Ovary (tissue), 3 donors: Measurements from ENCODE around the gene RASL10A.

ENCODE experiments used
- POLR2A ChIP-seq: fragments of 450-650 bp; IDR thresholded peaks from one replicate; pipeline ENCODE4 v1.6.1; 2017; ENCODE audit warnings: antibody characterized with exemption, mild to moderate bottlenecking, moderate library complexity
- TF ChIP-seq, protein P1 (sequence below), 3 donors: fragments of 450-650 bp in 2 of 3; fragments of 200-600 bp in 1 of 3; IDR thresholded peaks; one replicate each; pipeline versions ENCODE4 v1.5.1 to v1.8.0; 2016 to 2022; ENCODE audit warnings: antibody characterized with exemption in 3 of 3, mild to moderate bottlenecking in 1 of 3
- donor health status: DM: no; HTN: no; CAD: no.

DNA sequence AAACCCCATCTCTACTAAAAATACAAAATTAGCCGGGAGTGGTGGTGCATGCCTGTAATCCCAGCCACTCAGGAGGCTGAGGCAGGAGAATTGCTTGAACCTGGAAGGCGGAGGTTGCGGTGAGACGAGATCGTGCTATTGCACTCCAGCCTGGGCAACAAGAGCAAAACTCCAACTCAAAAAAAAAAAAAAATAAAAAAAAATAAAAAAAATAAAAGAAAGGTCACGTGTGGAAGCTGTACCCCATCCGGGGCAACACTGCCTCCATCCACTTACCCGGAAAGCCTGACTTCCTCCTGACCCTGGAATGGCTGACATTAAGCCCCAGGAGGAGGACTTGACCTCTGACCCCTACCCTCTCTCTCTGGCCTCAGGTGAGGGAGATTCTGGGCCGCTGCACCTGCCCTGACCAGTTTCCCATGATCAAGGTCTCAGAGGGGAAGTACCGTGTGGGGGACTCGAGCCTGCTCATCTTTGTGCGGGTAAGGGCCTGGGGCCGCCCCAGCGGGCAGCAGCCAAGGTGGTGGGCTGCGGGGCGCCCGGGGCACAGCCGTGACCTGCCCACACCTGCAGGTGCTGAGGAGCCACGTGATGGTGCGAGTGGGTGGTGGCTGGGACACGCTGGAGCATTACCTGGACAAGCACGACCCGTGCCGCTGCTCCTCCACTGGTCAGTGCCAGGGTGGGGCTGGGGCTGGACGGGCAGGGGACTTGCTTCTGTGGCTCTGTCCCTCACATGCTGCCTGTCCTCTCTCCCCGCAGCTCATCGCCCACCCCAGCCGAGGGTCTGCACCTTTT lies 5.2 kb downstream of the RASL10A start:
- TF ChIP-seq POLR2A = no peak
- TF ChIP-seq, protein P1, sequence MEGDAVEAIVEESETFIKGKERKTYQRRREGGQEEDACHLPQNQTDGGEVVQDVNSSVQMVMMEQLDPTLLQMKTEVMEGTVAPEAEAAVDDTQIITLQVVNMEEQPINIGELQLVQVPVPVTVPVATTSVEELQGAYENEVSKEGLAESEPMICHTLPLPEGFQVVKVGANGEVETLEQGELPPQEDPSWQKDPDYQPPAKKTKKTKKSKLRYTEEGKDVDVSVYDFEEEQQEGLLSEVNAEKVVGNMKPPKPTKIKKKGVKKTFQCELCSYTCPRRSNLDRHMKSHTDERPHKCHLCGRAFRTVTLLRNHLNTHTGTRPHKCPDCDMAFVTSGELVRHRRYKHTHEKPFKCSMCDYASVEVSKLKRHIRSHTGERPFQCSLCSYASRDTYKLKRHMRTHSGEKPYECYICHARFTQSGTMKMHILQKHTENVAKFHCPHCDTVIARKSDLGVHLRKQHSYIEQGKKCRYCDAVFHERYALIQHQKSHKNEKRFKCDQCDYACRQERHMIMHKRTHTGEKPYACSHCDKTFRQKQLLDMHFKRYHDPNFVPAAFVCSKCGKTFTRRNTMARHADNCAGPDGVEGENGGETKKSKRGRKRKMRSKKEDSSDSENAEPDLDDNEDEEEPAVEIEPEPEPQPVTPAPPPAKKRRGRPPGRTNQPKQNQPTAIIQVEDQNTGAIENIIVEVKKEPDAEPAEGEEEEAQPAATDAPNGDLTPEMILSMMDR (IDR thresholded peaks at IDR 0.05) = no peak
